ENCODE data around the gene LIN9. TPM values are rescaled to one million over a fixed set of nuclear protein-coding genes. Genes with fewer than 3 reads are reported as not detected.
A peak's percentile ranks its signal among the peaks of the same experiment; 100 is the strongest.

LIN9 gene
- polyA plus RNA-seq (2013) = 11.3 and 11.4 TPM in 2 replicates

- Histone ChIP-seq H2AK5ac (ENCODE audit: low read length) (peak within 1 kb of the TSS; percentile 99), H2BK120ac (ENCODE audit: insufficient read depth, low read length, poor library complexity) (peak within 1 kb of the TSS; percentile 100), H3K79me2 (ENCODE audit: control insufficient read depth, insufficient read depth, low read length, poor library complexity) (peaks cover 14% of the 10 kb centered on the region), H3K4me3 (ENCODE audit: low read depth, low read length) (peak within 1 kb of the TSS; percentile 97), H3K79me1 (ENCODE audit: low read length) (peaks cover 18% of the 10 kb centered on the region), H3K9me3 (ENCODE audit: insufficient read depth, low read depth, low read length) (no peaks in the 10 kb centered on the region), H3K9ac (ENCODE audit: low read length) (peak within 1 kb of the TSS; percentile 100), H4K8ac (ENCODE audit: low read depth, low read length) (peak within 1 kb of the TSS; percentile 100), H3K4me2 (ENCODE audit: low read length) (peak within 1 kb of the TSS; percentile 91), H3K27ac (ENCODE audit: low read depth, low read length) (peak within 1 kb of the TSS; percentile 96), H4K12ac (ENCODE audit: low read depth, low read length) (peak within 1 kb of the TSS; percentile 100), H2AFZ (ENCODE audit: insufficient read depth, low read length, poor library complexity) (peak within 1 kb of the TSS; percentile 99), H3K4ac (ENCODE audit: low read depth, low read length) (peak within 1 kb of the TSS; percentile 99), H3K4me1 (ENCODE audit: control insufficient read depth in 1 of 2, insufficient read depth in 2 of 2, low read length in 2 of 2) (peaks cover 5 to 6% of the 10 kb centered on the region in 2 experiments), H3K18ac (ENCODE audit: low read length) (peak within 1 kb of the TSS; percentile 100), H3K27me3 (ENCODE audit: insufficient read depth, low read length) (no peaks in the 10 kb centered on the region), H3K23ac (ENCODE audit: low read length) (no peak within 1 kb of the TSS), H3K14ac (ENCODE audit: low read length) (peak within 1 kb of the TSS; percentile 100), H4K91ac (ENCODE audit: low read depth, low read length) (peak within 1 kb of the TSS; percentile 100), H3K36me3 (ENCODE audit: control insufficient read depth in 1 of 2, insufficient read depth in 2 of 2, low read length in 2 of 2) (no peaks in the 10 kb centered on the region), H2BK12ac (ENCODE audit: low read length) (peak within 1 kb of the TSS; percentile 91), H2BK5ac (ENCODE audit: low read depth, low read length, poor library complexity) (peak within 1 kb of the TSS; percentile 99)
- no CpG with 5 or more reads among the region's 77 CpGs for WGBS (ENCODE audit: extremely low coverage, insufficient coverage, insufficient read length)
- DNase-seq = peak; percentile 91 to 97
Observed at GRCh38 chr1:226308723-226309397, at the start of gene LIN9. Gene LIN9 (minus strand): TSS chr1:226309164. CDS start chr1:226309139, 25 bp downstream.

- Histone ChIP-seq H3K4me3 (ENCODE audit: low read depth, low read length) (no peak overlapping the region), H3K4me2 (ENCODE audit: low read length) (no peak overlapping the region), H3K4ac (ENCODE audit: low read depth, low read length) (no peak overlapping the region), H3K27ac (ENCODE audit: low read depth, low read length) (no peak overlapping the region), H4K91ac (ENCODE audit: low read depth, low read length) (no peak overlapping the region), H2AFZ (ENCODE audit: insufficient read depth, low read length, poor library complexity) (no peak overlapping the region), H2BK5ac (ENCODE audit: low read depth, low read length, poor library complexity) (no peak overlapping the region), H3K9ac (ENCODE audit: low read length) (no peak overlapping the region), H3K79me1 (ENCODE audit: low read length) (no peaks in the 10 kb centered on the region), H3K18ac (ENCODE audit: low read length) (no peak overlapping the region), H4K12ac (ENCODE audit: low read depth, low read length) (no peak overlapping the region), H3K79me2 (ENCODE audit: control insufficient read depth, insufficient read depth, low read length, poor library complexity) (no peaks in the 10 kb centered on the region), H3K9me3 (ENCODE audit: insufficient read depth, low read depth, low read length) (no peaks in the 10 kb centered on the region), H3K14ac (ENCODE audit: low read length) (no peak overlapping the region), H2BK12ac (ENCODE audit: low read length) (no peak overlapping the region), H2AK5ac (ENCODE audit: low read length) (no peak overlapping the region), H3K36me3 (ENCODE audit: control insufficient read depth in 1 of 2, insufficient read depth in 2 of 2, low read length in 2 of 2) (peaks cover 12 to 34% of the 10 kb centered on the region in 2 experiments), H3K4me1 (ENCODE audit: control insufficient read depth in 1 of 2, insufficient read depth in 2 of 2, low read length in 2 of 2) (peaks cover 2 to 3% of the 10 kb centered on the region in 2 experiments), H2BK120ac (ENCODE audit: insufficient read depth, low read length, poor library complexity) (no peak overlapping the region), H4K8ac (ENCODE audit: low read depth, low read length) (no peak overlapping the region), H3K27me3 (ENCODE audit: insufficient read depth, low read length) (no peaks in the 10 kb centered on the region), H3K23ac (ENCODE audit: low read length) (no peak overlapping the region)
- no peak for DNase-seq
- WGBS (ENCODE audit: extremely low coverage, insufficient coverage, insufficient read length) = no CpG with 5 or more reads among the region's 2 CpGs
Observed at GRCh38 chr1:226357416-226357815, 48.5 kb upstream of the LIN9 start.

- no peak overlapping the region for H2BK120ac ChIP-seq (ENCODE audit: insufficient read depth, low read length, poor library complexity)
- H3K4me3 ChIP-seq (ENCODE audit: low read depth, low read length) = no peak overlapping the region
- no peak overlapping the region for H2AK5ac ChIP-seq (ENCODE audit: low read length)
- H3K9ac ChIP-seq (ENCODE audit: low read length) = no peak overlapping the region
- DNase-seq = no peak
- no peaks in the 10 kb centered on the region for H3K27me3 ChIP-seq (ENCODE audit: insufficient read depth, low read length)
- no peaks in the 10 kb centered on the region for H3K79me2 ChIP-seq (ENCODE audit: control insufficient read depth, insufficient read depth, low read length, poor library complexity)
- H4K12ac ChIP-seq (ENCODE audit: low read depth, low read length) = no peak overlapping the region
- H2BK5ac ChIP-seq (ENCODE audit: low read depth, low read length, poor library complexity) = no peak overlapping the region
- H3K79me1 ChIP-seq (ENCODE audit: low read length) = no peaks in the 10 kb centered on the region
- no peak overlapping the region for H4K8ac ChIP-seq (ENCODE audit: low read depth, low read length)
- H3K36me3 ChIP-seq (ENCODE audit: control insufficient read depth in 1 of 2, insufficient read depth in 2 of 2, low read length in 2 of 2) = peaks cover 8 to 21% of the 10 kb centered on the region in 2 experiments
- H3K9me3 ChIP-seq (ENCODE audit: insufficient read depth, low read depth, low read length) = no peaks in the 10 kb centered on the region
- H4K91ac ChIP-seq (ENCODE audit: low read depth, low read length) = no peak overlapping the region
- H2BK12ac ChIP-seq (ENCODE audit: low read length) = no peak overlapping the region
- no peak overlapping the region for H3K18ac ChIP-seq (ENCODE audit: low read length)
- no peak overlapping the region for H3K4ac ChIP-seq (ENCODE audit: low read depth, low read length)
- no peak overlapping the region for H2AFZ ChIP-seq (ENCODE audit: insufficient read depth, low read length, poor library complexity)
- H3K23ac ChIP-seq (ENCODE audit: low read length) = no peak overlapping the region
- H3K4me1 ChIP-seq (ENCODE audit: control insufficient read depth in 1 of 2, insufficient read depth in 2 of 2, low read length in 2 of 2) = peaks cover 2 to 3% of the 10 kb centered on the region in 2 experiments
- no peak overlapping the region for H3K27ac ChIP-seq (ENCODE audit: low read depth, low read length)
- no CpG with 5 or more reads among the region's 6 CpGs for WGBS (ENCODE audit: extremely low coverage, insufficient coverage, insufficient read length)
- H3K4me2 ChIP-seq (ENCODE audit: low read length) = no peak overlapping the region
- no peak overlapping the region for H3K14ac ChIP-seq (ENCODE audit: low read length)
Observed at GRCh38 chr1:226355669-226356551, 46.9 kb upstream of the LIN9 start.

- Histone ChIP-seq H3K23ac (ENCODE audit: low read length) (no peak overlapping the region), H3K18ac (ENCODE audit: low read length) (no peak overlapping the region), H3K4me2 (ENCODE audit: low read length) (no peak overlapping the region), H3K4me3 (ENCODE audit: low read depth, low read length) (no peak overlapping the region), H3K27me3 (ENCODE audit: insufficient read depth, low read length) (no peaks in the 10 kb centered on the region), H4K12ac (ENCODE audit: low read depth, low read length) (no peak overlapping the region), H4K91ac (ENCODE audit: low read depth, low read length) (no peak overlapping the region), H3K36me3 (ENCODE audit: control insufficient read depth in 1 of 2, insufficient read depth in 2 of 2, low read length in 2 of 2) (peaks cover 6 to 17% of the 10 kb centered on the region in 2 experiments), H3K9me3 (ENCODE audit: insufficient read depth, low read depth, low read length) (no peaks in the 10 kb centered on the region), H2BK5ac (ENCODE audit: low read depth, low read length, poor library complexity) (no peak overlapping the region), H2BK120ac (ENCODE audit: insufficient read depth, low read length, poor library complexity) (no peak overlapping the region), H2AFZ (ENCODE audit: insufficient read depth, low read length, poor library complexity) (no peak overlapping the region), H3K14ac (ENCODE audit: low read length) (no peak overlapping the region), H4K8ac (ENCODE audit: low read depth, low read length) (no peak overlapping the region), H3K27ac (ENCODE audit: low read depth, low read length) (no peak overlapping the region), H3K4me1 (ENCODE audit: control insufficient read depth in 1 of 2, insufficient read depth in 2 of 2, low read length in 2 of 2) (peaks cover 4% of the 10 kb centered on the region in 2 experiments), H2BK12ac (ENCODE audit: low read length) (no peak overlapping the region), H3K9ac (ENCODE audit: low read length) (no peak overlapping the region), H3K4ac (ENCODE audit: low read depth, low read length) (no peak overlapping the region), H3K79me2 (ENCODE audit: control insufficient read depth, insufficient read depth, low read length, poor library complexity) (no peaks in the 10 kb centered on the region), H3K79me1 (ENCODE audit: low read length) (no peaks in the 10 kb centered on the region), H2AK5ac (ENCODE audit: low read length) (no peak overlapping the region)
- WGBS (ENCODE audit: extremely low coverage, insufficient coverage, insufficient read length) = no CpG with 5 or more reads among the region's 10 CpGs
- no peak for DNase-seq
Observed at GRCh38 chr1:226355016-226355415, 46.1 kb upstream of the LIN9 start.

Measured in trophoblast cell (in vitro differentiated cells and primary cell).